Measurements from ENCODE around the gene IGHMBP2.

IGHMBP2 gene

DNA sequence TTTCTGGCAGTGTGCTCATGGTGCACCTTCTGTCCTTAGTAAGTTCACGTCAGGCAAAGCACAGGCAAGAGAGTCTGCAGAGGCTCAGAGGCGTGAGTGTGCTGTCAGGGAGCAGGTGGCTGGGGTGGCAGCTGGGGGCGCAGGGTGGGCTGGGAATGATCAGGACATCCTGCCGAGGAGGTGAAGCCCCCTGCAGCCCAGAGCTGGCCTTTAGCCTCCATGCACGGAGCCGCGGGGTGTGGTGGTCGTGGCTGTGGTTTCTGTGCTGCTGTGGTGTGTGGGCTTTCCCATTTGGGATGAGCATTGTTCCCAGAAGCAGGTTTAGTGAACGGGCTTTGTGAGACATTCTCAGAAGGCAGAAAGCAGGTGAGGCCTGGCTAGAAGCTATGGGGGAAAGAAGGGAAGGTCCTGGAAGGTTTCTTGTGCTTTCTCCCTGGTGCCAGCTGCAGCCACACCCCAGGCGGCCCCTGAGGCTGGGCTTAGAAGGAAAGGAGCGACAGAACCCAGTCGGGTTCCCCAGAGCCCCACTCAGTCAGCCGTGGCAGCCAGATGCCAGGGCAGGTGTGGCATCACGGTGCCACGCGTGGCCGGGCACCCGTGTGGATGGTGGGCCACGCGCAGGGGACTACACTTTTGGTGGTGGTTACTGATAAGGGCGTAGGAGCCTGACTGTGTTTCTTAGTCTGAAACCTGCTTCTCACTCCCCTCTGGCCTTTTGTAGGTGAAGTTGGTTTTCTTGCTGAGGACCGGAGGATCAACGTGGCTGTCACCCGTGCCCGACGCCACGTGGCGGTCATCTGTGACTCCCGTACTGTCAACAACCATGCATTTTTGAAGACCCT lies 32.0 kb downstream of the IGHMBP2 start:
- H3K9ac ChIP-seq (ENCODE audit: low read depth, low read length): no peak overlapping the region
- peaks cover 12% of the 10 kb centered on the region for H3K36me3 ChIP-seq (ENCODE audit: insufficient read depth, low read length)
- no peaks in the 10 kb centered on the region for H3K4me1 ChIP-seq (ENCODE audit: insufficient read depth, low read length)
- H3K9me3 ChIP-seq (ENCODE audit: control insufficient read depth, insufficient read depth, low read length): no peaks in the 10 kb centered on the region

DNA sequence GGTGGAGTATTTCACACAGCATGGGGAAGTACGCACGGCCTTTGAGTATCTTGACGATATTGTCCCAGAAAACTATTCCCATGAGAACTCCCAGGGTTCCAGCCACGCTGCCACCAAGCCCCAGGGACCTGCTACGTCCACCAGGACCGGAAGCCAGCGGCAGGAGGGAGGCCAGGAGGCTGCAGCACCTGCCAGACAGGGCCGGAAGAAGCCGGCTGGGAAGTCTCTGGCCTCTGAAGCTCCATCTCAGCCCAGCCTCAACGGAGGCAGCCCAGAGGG lies 32.6 kb downstream of the IGHMBP2 start:
- Histone ChIP-seq H3K9ac (ENCODE audit: low read depth, low read length) (no peak overlapping the region), H3K9me3 (ENCODE audit: control insufficient read depth, insufficient read depth, low read length) (no peaks in the 10 kb centered on the region), H3K4me1 (ENCODE audit: insufficient read depth, low read length) (no peaks in the 10 kb centered on the region), H3K36me3 (ENCODE audit: insufficient read depth, low read length) (peaks cover 12% of the 10 kb centered on the region)

DNA sequence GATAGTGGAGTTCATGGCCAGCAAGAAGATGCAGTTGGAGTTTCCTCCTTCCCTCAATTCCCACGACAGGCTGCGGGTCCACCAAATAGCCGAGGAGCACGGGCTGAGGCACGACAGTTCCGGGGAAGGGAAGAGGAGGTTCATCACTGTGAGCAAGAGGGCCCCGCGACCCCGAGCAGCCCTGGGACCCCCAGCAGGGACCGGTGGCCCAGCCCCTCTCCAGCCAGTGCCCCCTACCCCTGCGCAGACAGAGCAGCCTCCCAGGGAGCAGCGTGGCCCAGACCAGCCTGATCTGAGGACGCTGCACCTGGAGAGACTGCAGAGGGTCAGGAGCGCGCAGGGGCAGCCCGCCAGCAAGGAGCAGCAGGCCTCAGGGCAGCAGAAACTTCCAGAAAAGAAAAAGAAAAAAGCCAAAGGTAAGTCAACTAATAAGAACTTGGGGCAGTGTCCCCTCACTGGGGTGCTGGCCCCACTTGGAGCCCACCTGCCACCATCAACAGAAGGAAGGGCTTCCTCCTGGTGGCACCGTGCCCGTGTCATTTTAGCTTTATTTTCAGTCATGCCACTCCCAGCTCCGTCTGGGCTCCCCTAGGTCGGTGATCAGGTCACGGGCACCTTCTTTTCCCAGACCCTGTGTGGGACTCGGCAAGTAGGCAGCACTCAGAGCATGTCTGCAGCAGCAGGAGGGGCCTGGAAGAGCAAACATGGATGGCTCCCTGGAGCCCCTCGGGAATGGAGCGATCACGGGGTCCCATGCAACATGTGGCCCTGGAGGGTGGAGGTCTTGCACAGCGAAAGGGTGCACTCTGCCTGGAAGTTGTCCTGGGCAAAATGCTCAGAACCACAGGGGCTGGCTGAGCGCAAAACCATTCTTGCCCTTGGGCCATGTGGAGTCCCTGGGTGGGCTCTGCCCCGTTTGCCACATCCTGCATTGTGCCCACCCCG lies 33.3 kb downstream of the IGHMBP2 start:
- Histone ChIP-seq H3K9me3 (ENCODE audit: control insufficient read depth, insufficient read depth, low read length) (no peaks in the 10 kb centered on the region), H3K4me1 (ENCODE audit: insufficient read depth, low read length) (no peaks in the 10 kb centered on the region), H3K9ac (ENCODE audit: low read depth, low read length) (no peak overlapping the region), H3K36me3 (ENCODE audit: insufficient read depth, low read length) (peaks cover 12% of the 10 kb centered on the region)

DNA sequence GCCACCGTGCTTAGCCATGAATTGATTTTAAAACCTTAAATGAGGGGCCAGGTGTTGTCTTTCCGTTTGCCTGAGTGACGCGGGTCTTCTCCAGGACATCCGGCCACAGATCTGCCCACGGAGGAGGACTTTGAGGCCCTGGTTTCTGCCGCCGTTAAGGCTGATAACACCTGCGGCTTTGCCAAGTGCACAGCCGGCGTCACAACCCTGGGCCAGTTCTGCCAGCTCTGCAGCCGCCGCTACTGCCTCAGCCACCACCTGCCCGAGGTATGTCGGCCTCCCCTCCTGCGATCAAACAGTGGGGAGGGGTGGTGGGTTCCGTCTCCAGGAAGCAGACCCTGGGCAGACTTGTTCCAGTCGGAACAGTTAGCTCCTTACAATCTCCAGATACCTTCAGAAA lies 34.4 kb downstream of the IGHMBP2 start:
- no peaks in the 10 kb centered on the region for H3K9me3 ChIP-seq (ENCODE audit: control insufficient read depth, insufficient read depth, low read length)
- H3K9ac ChIP-seq (ENCODE audit: low read depth, low read length): no peak overlapping the region
- H3K4me1 ChIP-seq (ENCODE audit: insufficient read depth, low read length): no peaks in the 10 kb centered on the region
- peaks cover 12% of the 10 kb centered on the region for H3K36me3 ChIP-seq (ENCODE audit: insufficient read depth, low read length)

DNA sequence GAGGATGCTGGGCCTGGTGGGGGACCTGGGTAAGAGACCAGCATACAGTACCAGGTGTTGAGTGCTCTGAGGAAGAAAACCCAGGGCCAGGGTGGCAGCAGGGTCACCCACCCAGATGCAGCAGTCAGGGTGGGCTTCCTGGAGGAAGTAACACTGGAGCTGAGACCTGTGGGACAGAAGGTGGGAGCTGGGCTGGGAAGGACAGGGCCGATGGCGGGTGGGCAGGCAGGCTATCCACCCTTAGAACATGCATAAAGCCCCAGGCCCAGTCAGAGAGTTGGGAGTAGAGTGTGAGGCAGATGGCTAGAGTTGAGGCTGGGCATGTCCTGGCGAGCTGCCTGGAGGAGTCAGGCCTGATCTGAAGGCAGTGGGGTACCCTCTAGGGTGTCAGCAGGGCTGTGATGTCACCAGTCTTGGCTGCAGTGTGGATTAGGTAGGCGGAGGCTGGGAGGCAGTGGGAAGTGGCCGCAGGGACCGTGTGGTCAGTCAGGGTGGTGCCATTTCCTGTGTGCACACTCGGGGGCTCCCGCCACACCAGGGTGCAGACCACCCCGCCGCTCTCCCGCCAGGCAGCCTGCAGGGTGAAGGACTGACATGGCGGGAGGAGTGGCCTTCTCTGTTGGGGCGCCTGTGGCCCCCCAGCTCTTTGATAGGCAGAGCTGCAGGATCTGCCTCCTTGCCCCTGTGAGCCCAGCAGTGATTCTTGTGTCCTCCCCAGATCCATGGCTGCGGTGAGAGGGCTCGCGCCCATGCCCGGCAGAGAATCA lies 35.3 kb downstream of the IGHMBP2 start:
- Histone ChIP-seq H3K36me3 (ENCODE audit: insufficient read depth, low read length) (peaks cover 12% of the 10 kb centered on the region), H3K9me3 (ENCODE audit: control insufficient read depth, insufficient read depth, low read length) (no peaks in the 10 kb centered on the region), H3K9ac (ENCODE audit: low read depth, low read length) (no peak overlapping the region), H3K4me1 (ENCODE audit: insufficient read depth, low read length) (no peaks in the 10 kb centered on the region)

DNA sequence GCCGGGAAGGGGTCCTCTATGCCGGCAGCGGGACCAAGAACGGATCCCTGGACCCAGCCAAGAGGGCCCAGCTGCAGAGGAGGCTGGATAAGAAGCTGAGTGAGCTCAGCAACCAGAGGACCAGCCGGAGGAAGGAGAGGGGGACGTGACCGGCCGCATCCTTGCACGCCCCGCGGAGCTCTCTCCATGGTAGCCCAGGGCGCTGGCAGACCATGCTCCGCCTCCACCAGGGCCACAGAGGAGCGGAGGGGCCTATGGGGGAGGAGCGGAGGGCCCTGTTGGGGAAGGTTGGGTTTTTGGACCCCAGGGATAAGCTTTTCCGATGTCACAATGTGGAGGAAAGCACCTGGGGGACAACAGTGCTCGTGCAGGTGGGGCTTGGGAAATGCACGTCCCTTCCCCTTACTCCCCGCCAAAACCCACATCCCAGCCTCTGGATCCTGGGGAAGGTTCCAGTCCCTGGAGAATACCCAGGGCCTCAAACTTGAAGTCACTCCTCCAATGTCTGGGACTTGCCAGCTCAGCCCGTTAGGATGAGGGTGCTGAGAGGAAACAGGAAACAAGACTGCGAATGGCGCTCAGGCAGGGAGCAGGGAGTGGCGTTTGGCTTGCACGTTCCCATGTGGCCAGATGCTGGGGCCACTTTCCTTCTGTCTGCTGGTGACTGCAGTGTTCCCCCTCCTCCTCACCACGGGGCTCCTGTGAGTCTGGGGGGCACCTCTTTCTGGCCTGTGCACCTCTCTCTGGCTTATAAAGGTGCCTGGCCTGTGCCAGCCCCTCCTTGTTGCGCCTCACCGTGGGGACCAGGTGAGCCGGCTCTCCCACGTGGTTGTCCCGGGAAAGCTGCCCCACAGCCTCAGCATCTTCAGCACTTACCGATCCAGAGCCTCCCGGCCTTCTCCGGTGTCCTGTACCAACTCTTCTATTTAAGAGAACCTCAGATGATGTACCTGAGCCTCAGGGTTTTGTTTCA lies 36.2 kb downstream of the IGHMBP2 start:
- Histone ChIP-seq H3K9me3 (ENCODE audit: control insufficient read depth, insufficient read depth, low read length) (no peaks in the 10 kb centered on the region), H3K36me3 (ENCODE audit: insufficient read depth, low read length) (peaks cover 12% of the 10 kb centered on the region), H3K9ac (ENCODE audit: low read depth, low read length) (no peak overlapping the region), H3K4me1 (ENCODE audit: insufficient read depth, low read length) (no peaks in the 10 kb centered on the region)

DNA sequence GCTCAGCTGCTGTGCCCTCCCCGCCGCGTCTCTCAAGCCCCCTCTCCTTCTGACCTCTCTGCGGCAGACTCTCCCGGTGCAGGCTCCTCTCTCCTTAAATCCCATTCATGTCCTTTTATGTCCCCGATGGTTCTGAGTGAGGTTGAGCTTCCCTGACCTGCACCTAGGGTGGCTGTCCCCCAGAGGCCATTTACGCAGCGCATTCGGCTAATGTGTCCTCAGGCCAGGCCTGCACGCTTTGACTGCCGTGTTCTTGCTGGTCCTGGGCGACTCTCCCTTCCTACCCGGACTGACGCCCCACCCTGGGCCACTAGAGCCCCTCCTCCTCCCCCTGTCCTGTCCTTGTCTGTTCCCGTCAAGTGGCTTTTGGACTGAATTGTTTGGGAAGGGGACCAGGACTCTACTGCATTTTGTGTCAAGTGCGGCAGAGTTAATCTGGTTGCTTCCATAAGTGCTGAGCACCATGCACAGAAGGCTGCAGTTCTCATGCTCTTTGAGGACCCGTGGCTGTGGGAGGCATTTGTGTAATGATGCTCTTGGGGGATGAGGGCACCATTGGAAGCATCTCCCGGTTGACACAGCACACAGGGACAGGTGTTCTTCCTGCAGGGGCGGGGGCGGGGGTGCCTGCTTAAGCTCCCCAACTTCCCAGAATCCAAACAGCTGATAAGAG lies 37.1 kb downstream of the IGHMBP2 start:
- H3K9me3 ChIP-seq (ENCODE audit: control insufficient read depth, insufficient read depth, low read length): no peaks in the 10 kb centered on the region
- no peaks in the 10 kb centered on the region for H3K4me1 ChIP-seq (ENCODE audit: insufficient read depth, low read length)
- peaks cover 12% of the 10 kb centered on the region for H3K36me3 ChIP-seq (ENCODE audit: insufficient read depth, low read length)
- H3K9ac ChIP-seq (ENCODE audit: low read depth, low read length): no peak overlapping the region

DNA sequence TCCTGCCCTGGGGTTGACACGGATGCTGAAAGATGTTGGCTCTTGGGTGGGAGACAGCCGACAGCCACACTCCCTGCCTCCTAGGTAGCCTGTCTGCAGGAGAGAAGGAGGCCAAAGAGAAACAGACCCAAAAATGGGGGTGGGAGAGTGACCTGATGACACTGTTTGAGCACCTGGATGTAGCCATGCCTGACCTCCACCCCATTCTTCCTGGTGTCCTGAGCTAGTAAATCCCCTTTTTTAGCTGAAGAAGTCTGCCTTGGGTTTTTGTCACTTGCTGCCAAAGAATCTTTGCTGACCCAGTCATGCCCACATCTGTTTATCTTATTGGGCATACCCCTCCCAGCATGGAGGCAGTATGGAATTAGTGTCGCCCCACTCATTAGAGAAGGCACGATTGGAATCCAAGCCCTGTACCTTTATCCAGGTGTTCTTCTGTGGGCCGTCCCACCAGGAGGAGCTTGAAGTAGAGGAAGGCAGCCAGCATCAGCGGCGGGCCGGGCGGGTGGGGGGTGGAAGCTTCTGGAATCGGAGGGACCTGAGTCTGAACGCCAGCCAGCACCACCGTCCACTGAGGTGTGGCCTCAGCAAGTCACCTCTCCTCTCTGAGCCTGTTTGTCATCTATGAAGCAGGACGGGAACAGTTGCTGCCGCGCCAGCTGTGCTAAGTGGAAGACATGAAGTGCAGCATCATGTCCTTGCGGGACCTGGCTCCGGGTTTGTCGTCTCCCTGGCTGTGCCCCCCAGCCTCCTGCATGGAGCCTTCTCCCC lies 37.8 kb downstream of the IGHMBP2 start:
- H3K4me1 ChIP-seq (ENCODE audit: insufficient read depth, low read length): no peaks in the 10 kb centered on the region
- H3K36me3 ChIP-seq (ENCODE audit: insufficient read depth, low read length): peaks cover 6% of the 10 kb centered on the region
- no peak overlapping the region for H3K9ac ChIP-seq (ENCODE audit: low read depth, low read length)
- no peaks in the 10 kb centered on the region for H3K9me3 ChIP-seq (ENCODE audit: control insufficient read depth, insufficient read depth, low read length)

DNA sequence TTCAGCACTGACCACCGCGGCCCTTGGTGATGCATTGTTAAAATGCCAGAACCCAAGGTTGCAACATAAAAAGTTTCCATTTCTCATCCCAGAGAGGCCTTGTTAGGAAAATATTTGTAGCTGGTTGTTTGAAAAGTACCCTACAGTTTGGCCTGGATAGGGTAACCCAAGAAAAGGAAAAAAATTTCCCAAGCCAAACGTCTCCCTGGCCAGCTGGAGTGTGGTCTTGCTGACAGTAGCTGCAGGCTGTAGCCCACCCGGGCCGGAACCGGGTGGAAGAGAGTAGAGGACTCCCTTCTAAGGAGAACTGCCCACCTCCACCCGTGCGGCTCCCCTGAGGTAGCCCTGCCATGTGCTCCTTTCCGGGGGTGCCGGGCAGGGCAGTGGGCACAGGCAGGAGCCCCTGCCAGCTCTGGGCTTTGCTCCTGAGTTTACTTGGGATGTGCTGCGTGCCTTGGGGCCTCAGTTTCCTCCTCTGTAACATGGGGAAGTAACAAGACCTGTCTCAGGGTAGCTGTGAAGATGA lies 38.5 kb downstream of the IGHMBP2 start:
- Histone ChIP-seq H3K9me3 (ENCODE audit: control insufficient read depth, insufficient read depth, low read length) (no peaks in the 10 kb centered on the region), H3K9ac (ENCODE audit: low read depth, low read length) (no peak overlapping the region), H3K4me1 (ENCODE audit: insufficient read depth, low read length) (no peaks in the 10 kb centered on the region)

DNA sequence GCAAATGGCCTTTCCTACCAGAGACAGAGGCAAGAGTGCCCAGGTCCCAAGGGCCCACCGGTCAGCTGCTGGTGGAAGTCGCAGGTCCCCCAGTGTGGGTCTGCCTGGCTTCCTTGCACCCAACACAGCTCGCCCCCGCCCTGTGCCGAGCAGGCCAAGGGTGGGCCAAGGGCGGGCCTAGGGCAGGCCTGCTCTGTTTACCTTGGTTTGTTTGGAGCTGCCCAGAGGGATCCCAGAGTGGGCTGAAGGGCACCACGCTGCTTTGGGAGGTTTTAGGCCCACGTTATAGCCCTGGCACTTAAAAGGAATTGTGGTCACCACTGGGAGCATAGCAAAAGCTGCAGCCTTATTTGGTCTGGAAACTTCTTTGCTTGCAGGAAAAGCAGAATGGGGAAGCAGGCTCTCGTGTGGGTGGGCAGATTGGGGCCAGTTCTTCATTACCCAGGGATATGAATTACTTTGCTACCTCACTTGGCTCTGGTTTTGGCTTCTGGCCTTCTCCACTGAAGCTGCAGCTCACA lies 39.1 kb downstream of the IGHMBP2 start:
- H3K4me1 ChIP-seq (ENCODE audit: insufficient read depth, low read length): no peaks in the 10 kb centered on the region
- no peak overlapping the region for H3K9ac ChIP-seq (ENCODE audit: low read depth, low read length)
- no peaks in the 10 kb centered on the region for H3K9me3 ChIP-seq (ENCODE audit: control insufficient read depth, insufficient read depth, low read length)
- H3K36me3 ChIP-seq (ENCODE audit: insufficient read depth, low read length): peaks cover 3% of the 10 kb centered on the region

More for the DNA sequence above, 38.5 kb downstream of the IGHMBP2 start:
- H3K36me3 ChIP-seq (ENCODE audit: insufficient read depth, low read length): peaks cover 6% of the 10 kb centered on the region

DNA sequence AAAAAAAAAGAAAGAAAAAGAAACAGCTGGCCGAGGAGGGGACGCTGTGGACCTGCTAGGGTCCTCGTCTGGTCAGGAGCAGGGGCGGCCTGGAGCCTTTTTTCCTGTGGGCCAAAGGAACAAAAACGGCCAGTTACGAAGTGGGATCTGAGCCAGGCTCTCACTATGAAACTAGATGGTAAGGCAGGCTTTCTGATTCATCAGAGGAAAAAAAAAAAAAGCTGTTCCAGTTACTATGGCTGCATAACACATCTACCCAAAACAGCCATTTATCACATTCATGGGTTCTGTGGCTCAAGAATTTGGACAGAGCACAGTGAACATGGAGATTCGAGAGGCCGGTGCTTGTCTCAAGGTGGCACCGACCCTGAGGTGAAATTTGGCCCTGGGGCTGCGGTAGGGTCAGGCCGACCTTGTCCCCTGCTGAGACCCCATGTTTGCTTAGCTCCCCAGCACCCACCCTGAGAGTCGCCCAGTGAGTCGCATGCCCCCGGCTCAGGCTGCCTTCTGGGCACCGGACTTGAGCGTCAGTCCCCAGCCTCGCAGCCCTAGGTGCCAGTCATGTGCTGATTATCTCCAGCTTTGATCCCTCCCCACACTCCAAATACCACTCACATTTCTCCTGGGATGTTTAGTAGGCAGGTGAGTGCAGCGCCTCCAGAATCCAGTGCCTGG lies 42.9 kb downstream of the IGHMBP2 start:
- Histone ChIP-seq H3K4me1 (ENCODE audit: insufficient read depth, low read length) (peaks cover 10% of the 10 kb centered on the region), H3K9me3 (ENCODE audit: control insufficient read depth, insufficient read depth, low read length) (no peaks in the 10 kb centered on the region)

DNA sequence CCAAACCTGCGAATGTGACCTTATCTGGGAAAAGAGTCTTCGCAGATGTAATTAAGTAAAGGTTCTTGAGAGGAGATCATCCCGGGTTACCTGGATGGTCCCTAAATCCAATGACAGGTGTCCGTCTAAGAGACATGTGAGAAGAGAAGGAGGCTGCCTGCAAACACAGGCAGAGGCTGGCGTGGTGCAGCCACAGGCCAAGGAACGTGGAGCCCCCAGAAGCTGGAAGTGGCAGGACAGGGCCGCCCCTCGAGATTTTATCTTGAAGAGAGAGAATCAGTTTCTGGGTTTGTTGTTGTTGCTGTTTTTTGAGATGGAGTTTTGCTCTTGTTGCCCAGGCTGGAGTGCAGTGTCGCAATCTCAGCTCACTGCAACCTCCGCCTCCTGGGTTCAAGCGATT lies 43.5 kb downstream of the IGHMBP2 start:
- Histone ChIP-seq H3K9ac (ENCODE audit: low read depth, low read length) (no peak overlapping the region), H3K36me3 (ENCODE audit: insufficient read depth, low read length) (no peaks in the 10 kb centered on the region), H3K9me3 (ENCODE audit: control insufficient read depth, insufficient read depth, low read length) (no peaks in the 10 kb centered on the region), H3K4me1 (ENCODE audit: insufficient read depth, low read length) (peaks cover 10% of the 10 kb centered on the region)

More for the DNA sequence above, 42.9 kb downstream of the IGHMBP2 start:
- H3K9ac ChIP-seq (ENCODE audit: low read depth, low read length): no peak overlapping the region
- H3K36me3 ChIP-seq (ENCODE audit: insufficient read depth, low read length): no peaks in the 10 kb centered on the region
